HEK293 (cell line): ENCODE data around the gene VDAC1.
"Not testable (repeated sequence)": the region's sequence is repeated elsewhere in the genome, so short reads cannot be mapped to it uniquely, and the experiment has no call there.

Experiments
- CTCF ChIA-PET: fragments of 350-600 bp; formaldehyde crosslinking; extraction: SDS; loops from one replicate; lab custom pipeline; 2021; ENCODE audit warnings: antibody characterized with exemption; lab: Yijun Ruan, JAX
- POLR2A ChIA-PET: fragments of 300-600 bp; formaldehyde crosslinking; extraction: SDS; loops from one replicate; lab custom pipeline; 2020; ENCODE audit warnings: antibody characterized with exemption, inconsistent platforms; lab: Yijun Ruan, JAX
- H3K27ac ChIP-seq: fragments of 200-500 bp; sonication (Bioruptor generic); 2 replicates; pipeline ENCODE4 v1.5.1; 2014; ENCODE audit warnings: low read depth, low read length, control low read depth, inconsistent platforms; ENCODE audit errors: extremely low read depth
- H3K36me3 ChIP-seq, 2 experiments: fragments of 200-500 bp in 1 of 2; sonication (Bioruptor generic) in 1 of 2; 1 replicate in 1 of 2; 2 replicates in 1 of 2; pipeline ENCODE4 v1.5.1; 2014 to 2017; ENCODE audit warnings: inconsistent platforms in 2 of 2, low read length in 2 of 2; ENCODE audit not compliant: control insufficient read depth in 2 of 2, insufficient read depth in 1 of 2
- H3K4me1 ChIP-seq: fragments of 200-500 bp; sonication (Bioruptor generic); 2 replicates; pipeline ENCODE4 v1.5.1; 2014; ENCODE audit warnings: mild to moderate bottlenecking, low read length, inconsistent platforms; ENCODE audit not compliant: control insufficient read depth, insufficient read depth
- H3K4me3 ChIP-seq: 2 replicates; pipeline ENCODE4 v1.5.1; 2011; ENCODE audit warnings: low read depth, mild to moderate bottlenecking, control low read depth, low read length, moderate library complexity
- H3K9me3 ChIP-seq: fragments of 200-500 bp; sonication (Bioruptor generic); 2 replicates; pipeline ENCODE4 v1.5.1; 2014; ENCODE audit warnings: low read depth, low read length, inconsistent platforms; ENCODE audit not compliant: control insufficient read depth, insufficient read depth
- PATZ1 ChIP-seq: fragments of 450-650 bp; formaldehyde crosslinking; IDR thresholded peaks from 2 replicates; pipeline ENCODE4 v1.5.1; 2016; ENCODE audit warnings: missing biosample characterization, missing genetic modification characterization
- PRDM1 ChIP-seq: fragments of 450-650 bp; formaldehyde crosslinking; IDR thresholded peaks from 2 replicates; pipeline ENCODE4; 2016; ENCODE audit warnings: missing biosample characterization, missing genetic modification characterization
- ZBTB10 ChIP-seq: fragments of 450-650 bp; formaldehyde crosslinking; IDR thresholded peaks from 2 replicates; pipeline ENCODE4 v1.5.1; 2016; ENCODE audit warnings: missing biosample characterization, missing genetic modification characterization
- ZBTB26 ChIP-seq: fragments of 450-650 bp; formaldehyde crosslinking; optimal IDR thresholded peaks from 2 replicates; pipeline ENCODE3; 2016; ENCODE audit warnings: missing biosample characterization, mild to moderate bottlenecking, missing genetic modification characterization
- ZNF18 ChIP-seq: fragments of 450-650 bp; formaldehyde crosslinking; IDR thresholded peaks from 2 replicates; pipeline ENCODE4 v1.5.1; 2016; ENCODE audit warnings: missing biosample characterization, missing genetic modification characterization
- ZNF19 ChIP-seq: fragments of 450-650 bp; formaldehyde crosslinking; IDR thresholded peaks from 2 replicates; pipeline ENCODE4; 2016; ENCODE audit warnings: missing biosample characterization, missing genetic modification characterization, low read depth
- ZNF24 ChIP-seq: fragments of 450-650 bp; formaldehyde crosslinking; IDR thresholded peaks from 2 replicates; pipeline ENCODE4 v1.5.1; 2016; ENCODE audit warnings: missing biosample characterization, missing genetic modification characterization
- ZNF302 ChIP-seq: fragments of 450-650 bp; formaldehyde crosslinking; IDR thresholded peaks from 2 replicates; pipeline ENCODE4 v1.5.1; 2016; ENCODE audit warnings: missing biosample characterization, missing genetic modification characterization, low read depth
- ZNF398 ChIP-seq: fragments of 450-650 bp; formaldehyde crosslinking; IDR thresholded peaks from 2 replicates; pipeline ENCODE4 v1.5.1; 2017; ENCODE audit warnings: missing biosample characterization, missing genetic modification characterization
- ZNF544 ChIP-seq: fragments of 450-650 bp; formaldehyde crosslinking; IDR thresholded peaks from 2 replicates; pipeline ENCODE4 v1.5.0; 2017; ENCODE audit warnings: missing biosample characterization, missing genetic modification characterization
- ZNF626 ChIP-seq: fragments of 450-650 bp; sonication (Bioruptor Pico); formaldehyde crosslinking; IDR thresholded peaks from 2 replicates; pipeline ENCODE4 v1.5.1; 2018; ENCODE audit warnings: missing biosample characterization, missing genetic modification characterization, inconsistent platforms
- ZNF629 ChIP-seq: fragments of 450-650 bp; formaldehyde crosslinking; IDR thresholded peaks from 2 replicates; pipeline ENCODE4 v1.5.1; 2017; ENCODE audit warnings: missing biosample characterization, missing genetic modification characterization
- TF ChIP-seq, protein P1 (sequence below): fragments of 450-650 bp; formaldehyde crosslinking; IDR thresholded peaks from 2 replicates; pipeline ENCODE4 v1.5.1; 2016; ENCODE audit warnings: missing biosample characterization, missing genetic modification characterization, borderline replicate concordance

VDAC1 gene

GRCh38 chr5:133977858-133978257 lies 26.9 kb downstream of the VDAC1 start (continued):
- TF ChIP-seq ZBTB10 (tag by site-specific recombination), result no peak
- TF ChIP-seq ZNF629 (tag by site-specific recombination), result no peak

- Histone ChIP-seq H3K4me3 (no peak overlapping the region), H3K9me3 (no peaks in the 10 kb centered on the region), H3K4me1 (no peaks in the 10 kb centered on the region), H3K27ac (no peak overlapping the region), H3K36me3 (peaks cover 62 to 93% of the 10 kb centered on the region in 2 experiments)
- ChIA-PET CTCF (interaction anchor here (0.8 kb wide), 2 partner anchors 567 to 866 kb away, joined by 3 read pairs; no protein-coding TSS in a partner anchor), POLR2A (no interaction called here)
- TF ChIP-seq ZNF626 (no peak), ZNF544 (no peak), ZNF302 (tag by site-specific recombination) (no peak), ZNF398 (no peak), ZBTB26 (no peak), ZNF18 (tag by site-specific recombination) (no peak), PATZ1 (tag by site-specific recombination) (no peak), ZNF19 (tag by site-specific recombination) (no peak), ZNF24 (tag by site-specific recombination) (no peak), PRDM1 (no peak)
- TF ChIP-seq, protein P1, sequence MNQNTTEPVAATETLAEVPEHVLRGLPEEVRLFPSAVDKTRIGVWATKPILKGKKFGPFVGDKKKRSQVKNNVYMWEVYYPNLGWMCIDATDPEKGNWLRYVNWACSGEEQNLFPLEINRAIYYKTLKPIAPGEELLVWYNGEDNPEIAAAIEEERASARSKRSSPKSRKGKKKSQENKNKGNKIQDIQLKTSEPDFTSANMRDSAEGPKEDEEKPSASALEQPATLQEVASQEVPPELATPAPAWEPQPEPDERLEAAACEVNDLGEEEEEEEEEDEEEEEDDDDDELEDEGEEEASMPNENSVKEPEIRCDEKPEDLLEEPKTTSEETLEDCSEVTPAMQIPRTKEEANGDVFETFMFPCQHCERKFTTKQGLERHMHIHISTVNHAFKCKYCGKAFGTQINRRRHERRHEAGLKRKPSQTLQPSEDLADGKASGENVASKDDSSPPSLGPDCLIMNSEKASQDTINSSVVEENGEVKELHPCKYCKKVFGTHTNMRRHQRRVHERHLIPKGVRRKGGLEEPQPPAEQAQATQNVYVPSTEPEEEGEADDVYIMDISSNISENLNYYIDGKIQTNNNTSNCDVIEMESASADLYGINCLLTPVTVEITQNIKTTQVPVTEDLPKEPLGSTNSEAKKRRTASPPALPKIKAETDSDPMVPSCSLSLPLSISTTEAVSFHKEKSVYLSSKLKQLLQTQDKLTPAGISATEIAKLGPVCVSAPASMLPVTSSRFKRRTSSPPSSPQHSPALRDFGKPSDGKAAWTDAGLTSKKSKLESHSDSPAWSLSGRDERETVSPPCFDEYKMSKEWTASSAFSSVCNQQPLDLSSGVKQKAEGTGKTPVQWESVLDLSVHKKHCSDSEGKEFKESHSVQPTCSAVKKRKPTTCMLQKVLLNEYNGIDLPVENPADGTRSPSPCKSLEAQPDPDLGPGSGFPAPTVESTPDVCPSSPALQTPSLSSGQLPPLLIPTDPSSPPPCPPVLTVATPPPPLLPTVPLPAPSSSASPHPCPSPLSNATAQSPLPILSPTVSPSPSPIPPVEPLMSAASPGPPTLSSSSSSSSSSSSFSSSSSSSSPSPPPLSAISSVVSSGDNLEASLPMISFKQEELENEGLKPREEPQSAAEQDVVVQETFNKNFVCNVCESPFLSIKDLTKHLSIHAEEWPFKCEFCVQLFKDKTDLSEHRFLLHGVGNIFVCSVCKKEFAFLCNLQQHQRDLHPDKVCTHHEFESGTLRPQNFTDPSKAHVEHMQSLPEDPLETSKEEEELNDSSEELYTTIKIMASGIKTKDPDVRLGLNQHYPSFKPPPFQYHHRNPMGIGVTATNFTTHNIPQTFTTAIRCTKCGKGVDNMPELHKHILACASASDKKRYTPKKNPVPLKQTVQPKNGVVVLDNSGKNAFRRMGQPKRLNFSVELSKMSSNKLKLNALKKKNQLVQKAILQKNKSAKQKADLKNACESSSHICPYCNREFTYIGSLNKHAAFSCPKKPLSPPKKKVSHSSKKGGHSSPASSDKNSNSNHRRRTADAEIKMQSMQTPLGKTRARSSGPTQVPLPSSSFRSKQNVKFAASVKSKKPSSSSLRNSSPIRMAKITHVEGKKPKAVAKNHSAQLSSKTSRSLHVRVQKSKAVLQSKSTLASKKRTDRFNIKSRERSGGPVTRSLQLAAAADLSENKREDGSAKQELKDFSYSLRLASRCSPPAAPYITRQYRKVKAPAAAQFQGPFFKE (tag by site-specific recombination), result no peak
These were observed 27.5 kb downstream of the VDAC1 start for GRCh38 chr5:133977161-133977787.

GRCh38 chr5:133975546-133975945 lies 29.2 kb downstream of the VDAC1 start:
- not testable (repeated sequence) for H3K27ac ChIP-seq, H3K4me1 ChIP-seq, H3K9me3 ChIP-seq, H3K4me3 ChIP-seq
- ChIA-PET POLR2A (interaction anchor here (0.7 kb wide), 1 partner anchor 455 kb away, joined by 5 read pairs; no protein-coding TSS in a partner anchor), CTCF (interaction anchor here (0.6 kb wide), 1 partner anchor 64 kb away, joined by 3 read pairs; no protein-coding TSS in a partner anchor)
- H3K36me3 ChIP-seq, result peaks cover 63 to 85% of the 10 kb centered on the region in 2 experiments
